HG02642 (cell line): ENCODE data around the gene DOLPP1.

ENCODE experiments used
- ATAC-seq: cut with Tn5 transposase; IDR thresholded peaks from one replicate; pipeline ENCODE4 v1.9.1; 2021; ENCODE audit warnings: mild to moderate bottlenecking; ENCODE audit not compliant: unreplicated experiment, poor library complexity

The DOLPP1 gene

GRCh38 chr9:129063061-129063460 is 17.9 kb upstream of the DOLPP1 start:
- ATAC-seq: no peak

- ATAC-seq: no peak
Observed at GRCh38 chr9:129064499-129064908, 16.4 kb upstream of the DOLPP1 start.

GRCh38 chr9:129068110-129068509 is 12.8 kb upstream of the DOLPP1 start:
- ATAC-seq: no peak

- peak; percentile 64 for ATAC-seq
Observed at GRCh38 chr9:129068990-129069861, 11.7 kb upstream of the DOLPP1 start.

GRCh38 chr9:129069862-129070641 is 10.9 kb upstream of the DOLPP1 start:
- no peak for ATAC-seq

GRCh38 chr9:129070696-129071525 is 10.0 kb upstream of the DOLPP1 start:
- no peak for ATAC-seq

GRCh38 chr9:129071526-129072126 is 9.3 kb upstream of the DOLPP1 start:
- no peak for ATAC-seq

GRCh38 chr9:129072171-129072570 is 8.7 kb upstream of the DOLPP1 start:
- no peak for ATAC-seq

GRCh38 chr9:129073404-129073803 is 7.5 kb upstream of the DOLPP1 start:
- no peak for ATAC-seq

- no peak for ATAC-seq
Observed at GRCh38 chr9:129074106-129074505, 6.8 kb upstream of the DOLPP1 start.

GRCh38 chr9:129075996-129076639 is 4.8 kb upstream of the DOLPP1 start:
- no peak for ATAC-seq

GRCh38 chr9:129076640-129077037 is 4.3 kb upstream of the DOLPP1 start:
- ATAC-seq: no peak

- no peak for ATAC-seq
Observed at GRCh38 chr9:129077236-129077635, 3.7 kb upstream of the DOLPP1 start.

- no peak for ATAC-seq
Observed at GRCh38 chr9:129078691-129079503, 2.0 kb upstream of the DOLPP1 start.

- ATAC-seq: no peak
Observed at GRCh38 chr9:129079829-129080228, 1.1 kb upstream of the DOLPP1 start.

- ATAC-seq: no peak
Observed at GRCh38 chr9:129080298-129080600, 662 bp upstream of the DOLPP1 start.

- no peak for ATAC-seq
Observed at GRCh38 chr9:129081388-129081904, 535 bp downstream of the DOLPP1 start.

GRCh38 chr9:129084087-129084486 is 3.2 kb downstream of the DOLPP1 start:
- no peak for ATAC-seq

GRCh38 chr9:129089246-129089645 is 8.3 kb downstream of the DOLPP1 start:
- ATAC-seq: no peak
